ENCODE data around the gene TTC6.

DNA sequence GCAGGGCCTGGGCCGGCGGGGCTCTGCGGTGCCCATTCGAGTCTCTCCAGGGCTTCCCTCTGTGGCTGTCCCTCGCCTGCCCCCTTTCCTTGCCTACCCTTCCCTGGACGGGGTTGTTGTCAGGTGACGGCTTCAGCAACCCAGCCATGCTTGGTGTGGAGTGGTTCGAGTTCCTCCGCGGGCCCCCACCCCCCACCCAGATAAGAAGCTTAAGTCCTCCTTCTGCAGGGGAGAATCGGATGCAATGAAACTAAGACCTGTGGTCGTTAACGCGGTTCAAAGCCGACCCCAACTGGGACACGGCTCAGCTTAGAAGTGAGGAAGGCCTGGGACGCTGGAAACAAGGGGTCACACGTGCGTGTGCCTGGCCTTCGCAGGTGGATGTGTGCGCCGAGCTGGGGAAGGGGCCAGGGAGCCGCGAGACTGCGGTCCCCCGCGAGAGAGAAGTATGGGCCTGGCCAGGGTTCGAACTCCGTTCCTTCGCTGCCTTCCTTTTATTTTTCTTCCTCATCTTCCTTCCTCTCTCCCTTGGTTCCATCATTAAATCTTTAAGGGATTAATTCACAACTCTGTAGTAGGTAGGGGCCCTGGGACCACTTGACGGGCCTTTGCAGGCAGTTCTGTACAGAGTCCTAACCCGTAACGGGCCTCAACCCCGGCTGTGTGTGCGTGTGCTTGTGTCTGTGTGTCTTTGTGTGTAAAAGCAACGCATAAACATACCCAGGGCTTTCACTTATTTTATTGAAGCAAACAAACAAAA lies 3.5 kb downstream of the TTC6 start:
- TF ChIP-seq POLR2A (IDR thresholded peaks at IDR 0.05) = no peak
- TF ChIP-seq, protein P1, sequence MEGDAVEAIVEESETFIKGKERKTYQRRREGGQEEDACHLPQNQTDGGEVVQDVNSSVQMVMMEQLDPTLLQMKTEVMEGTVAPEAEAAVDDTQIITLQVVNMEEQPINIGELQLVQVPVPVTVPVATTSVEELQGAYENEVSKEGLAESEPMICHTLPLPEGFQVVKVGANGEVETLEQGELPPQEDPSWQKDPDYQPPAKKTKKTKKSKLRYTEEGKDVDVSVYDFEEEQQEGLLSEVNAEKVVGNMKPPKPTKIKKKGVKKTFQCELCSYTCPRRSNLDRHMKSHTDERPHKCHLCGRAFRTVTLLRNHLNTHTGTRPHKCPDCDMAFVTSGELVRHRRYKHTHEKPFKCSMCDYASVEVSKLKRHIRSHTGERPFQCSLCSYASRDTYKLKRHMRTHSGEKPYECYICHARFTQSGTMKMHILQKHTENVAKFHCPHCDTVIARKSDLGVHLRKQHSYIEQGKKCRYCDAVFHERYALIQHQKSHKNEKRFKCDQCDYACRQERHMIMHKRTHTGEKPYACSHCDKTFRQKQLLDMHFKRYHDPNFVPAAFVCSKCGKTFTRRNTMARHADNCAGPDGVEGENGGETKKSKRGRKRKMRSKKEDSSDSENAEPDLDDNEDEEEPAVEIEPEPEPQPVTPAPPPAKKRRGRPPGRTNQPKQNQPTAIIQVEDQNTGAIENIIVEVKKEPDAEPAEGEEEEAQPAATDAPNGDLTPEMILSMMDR (IDR thresholded peaks at IDR 0.05 in 8 of 11, conservative IDR thresholded peaks at IDR 0.05 in 3 of 11) = no peak
